Ramos (cell line): ENCODE measurements around the gene TMEFF1.

Experiments
- in situ Hi-C: fragments of 300-500 bp; cut with MboI; formaldehyde crosslinking; loops from one replicate; pipeline ENCODE4 v1.14.3; 2022; ENCODE audit warnings: low sequenced_read_pairs; ENCODE audit not compliant: unreplicated experiment

TMEFF1 gene

DNA sequence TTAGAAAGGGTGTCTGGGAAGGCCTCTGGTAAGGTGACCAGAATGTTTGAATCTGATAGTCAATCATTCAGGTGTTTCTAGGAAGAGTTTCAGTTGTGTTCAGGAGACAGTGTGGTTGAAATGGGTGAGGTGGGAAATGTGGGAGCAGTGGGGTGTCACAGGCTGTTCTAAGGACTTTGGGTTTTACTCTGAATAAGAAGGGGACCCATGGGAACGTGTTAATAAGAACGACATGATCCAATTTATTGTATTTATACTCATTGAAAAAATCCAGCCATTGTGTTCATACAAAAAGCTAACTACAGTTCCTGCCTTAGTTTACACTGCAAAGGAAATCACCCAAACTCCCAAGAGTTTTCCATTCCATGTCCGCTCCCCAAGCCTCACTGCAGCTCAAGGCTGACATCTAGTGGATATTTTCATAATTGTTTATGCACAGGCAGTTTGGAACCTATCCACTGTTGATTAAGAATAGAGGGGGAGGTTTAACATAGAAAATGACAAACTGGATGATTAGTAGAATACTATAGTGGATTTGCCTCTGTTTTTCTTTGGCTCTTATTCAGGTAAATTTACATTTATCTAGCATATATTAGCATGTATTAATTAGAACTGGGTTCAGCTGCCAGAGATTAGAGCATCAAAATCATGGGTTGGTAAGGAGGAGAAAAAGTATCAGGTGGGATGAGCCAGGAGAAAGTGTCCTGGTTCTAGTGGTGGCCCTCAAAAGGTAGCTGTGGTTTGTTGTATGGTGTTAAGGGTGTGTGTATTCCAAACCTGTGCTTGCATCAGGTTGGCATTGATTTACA is 122.6 kb downstream of the TMEFF1 start:
- in situ Hi-C loops: loop anchor here (25.0 kb wide), 1 partner anchor 1408 kb away; no protein-coding TSS in a partner anchor

DNA sequence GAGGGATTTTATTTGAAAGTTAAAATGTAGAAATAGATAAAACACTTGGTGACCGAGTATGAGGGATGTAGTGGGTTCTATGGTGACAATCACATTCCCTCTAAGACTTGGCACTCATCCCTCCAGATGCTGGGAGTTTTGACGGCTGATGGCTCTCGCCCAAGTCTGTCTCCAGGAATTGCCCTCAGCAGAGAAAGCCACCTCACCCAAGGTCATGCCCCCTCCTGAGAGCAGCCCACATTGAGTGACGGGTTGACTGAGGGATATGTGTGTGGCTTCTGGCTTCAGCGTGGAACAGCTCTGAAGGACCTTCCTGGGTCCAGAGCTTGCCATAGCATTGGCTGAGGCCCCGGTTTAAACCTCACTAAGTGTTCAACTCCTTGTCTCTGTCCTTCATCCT is 124.3 kb downstream of the TMEFF1 start:
- in situ Hi-C loops: loop anchor here (25.0 kb wide), 1 partner anchor 1410 kb away; no protein-coding TSS in a partner anchor

DNA sequence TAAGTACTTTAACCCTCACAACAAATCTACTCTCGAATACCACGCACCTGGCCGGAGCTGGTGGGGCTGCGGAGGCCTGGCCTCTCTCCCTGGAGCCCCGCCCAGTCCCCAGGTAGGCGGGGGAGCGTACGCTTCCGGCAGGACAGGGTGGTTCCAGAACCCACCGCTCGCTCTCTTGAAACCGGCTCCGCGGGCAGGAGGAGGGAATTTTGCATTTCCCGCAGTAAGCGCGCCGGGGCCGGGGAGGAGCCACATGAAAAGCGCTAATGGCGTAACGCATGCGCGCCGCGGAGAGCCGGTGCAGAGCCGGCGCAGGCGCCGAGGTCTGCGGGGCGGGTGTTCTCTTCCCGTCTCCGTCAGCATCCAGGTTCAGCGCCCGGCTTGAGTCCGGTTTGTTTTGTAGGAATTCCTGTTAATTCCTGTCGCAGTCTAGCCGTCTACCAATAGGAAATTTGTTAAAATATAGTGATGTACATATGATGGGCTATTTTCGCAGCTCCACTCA is 125.7 kb downstream of the TMEFF1 start:
- in situ Hi-C loops: loop anchor here (25.0 kb wide), 1 partner anchor 1411 kb away; no protein-coding TSS in a partner anchor

DNA sequence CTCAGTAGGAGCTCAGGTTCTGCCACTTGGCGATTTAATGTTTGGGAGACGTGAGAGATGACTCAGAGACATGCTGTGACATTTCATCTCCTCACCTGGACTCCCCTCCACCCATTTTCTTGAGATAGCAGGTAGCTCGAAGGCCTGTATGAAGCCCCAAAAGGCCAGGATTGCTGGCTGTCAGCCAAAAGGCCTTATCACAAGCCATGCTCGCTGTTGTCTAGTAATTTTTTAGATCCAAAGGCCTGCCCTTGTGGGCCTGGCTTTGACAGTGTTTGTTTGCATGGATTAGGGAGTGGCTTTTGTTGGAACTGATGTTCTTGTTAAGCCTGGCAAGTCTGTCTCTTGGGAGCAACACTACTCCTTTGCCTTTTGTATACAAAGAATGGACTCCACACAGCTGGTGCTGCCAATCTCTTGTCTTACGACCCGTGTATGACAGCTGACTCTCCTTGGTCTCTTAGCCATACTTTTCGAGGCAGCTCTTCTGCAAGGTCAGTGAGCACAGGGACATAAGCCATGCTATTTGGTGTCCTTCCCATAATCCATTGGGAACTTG is 127.7 kb downstream of the TMEFF1 start:
- in situ Hi-C loops: no loop called here

DNA sequence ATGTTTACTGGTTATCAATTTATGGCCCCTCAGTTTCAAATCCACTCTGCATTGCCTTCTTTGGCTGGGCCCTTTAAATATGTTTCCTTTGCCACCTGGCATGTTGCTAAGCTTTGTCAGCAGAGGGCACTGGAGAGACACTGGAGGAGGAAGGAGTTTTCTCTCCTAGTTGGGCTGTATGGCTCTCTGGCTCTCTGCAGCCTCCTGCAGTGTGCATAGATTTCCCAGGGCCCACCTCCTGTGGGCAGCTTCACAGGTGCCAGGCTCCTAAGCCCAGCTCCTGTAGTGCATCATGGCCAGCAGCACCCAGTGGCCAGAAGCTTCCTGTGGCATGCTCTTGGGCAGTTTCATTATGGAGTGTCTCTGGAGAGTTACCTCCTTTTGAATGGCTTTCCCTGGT is 128.3 kb downstream of the TMEFF1 start:
- in situ Hi-C loops: no loop called here

DNA sequence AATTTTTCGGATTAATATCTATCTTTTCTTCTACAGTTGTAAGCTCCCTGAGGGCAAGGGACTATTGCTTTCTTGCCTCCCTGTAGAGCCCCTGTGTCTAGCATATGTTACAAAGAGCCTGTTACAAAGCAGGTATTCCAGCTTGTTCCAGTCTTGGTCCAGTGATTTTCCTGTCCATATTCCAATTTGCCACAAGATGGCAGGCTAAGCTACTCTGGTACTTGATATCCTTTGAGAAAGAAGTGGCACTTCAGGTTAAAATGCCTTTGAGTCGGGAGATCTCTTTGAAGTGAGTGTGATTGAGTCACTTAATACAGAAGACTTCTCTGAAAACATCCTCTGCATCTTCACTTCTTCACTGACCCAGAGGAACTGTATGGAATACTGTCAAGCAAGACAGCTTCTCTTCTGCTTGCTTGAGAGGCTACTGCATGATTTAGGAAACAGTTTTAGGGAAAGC is 129.4 kb downstream of the TMEFF1 start:
- in situ Hi-C loops: no loop called here

DNA sequence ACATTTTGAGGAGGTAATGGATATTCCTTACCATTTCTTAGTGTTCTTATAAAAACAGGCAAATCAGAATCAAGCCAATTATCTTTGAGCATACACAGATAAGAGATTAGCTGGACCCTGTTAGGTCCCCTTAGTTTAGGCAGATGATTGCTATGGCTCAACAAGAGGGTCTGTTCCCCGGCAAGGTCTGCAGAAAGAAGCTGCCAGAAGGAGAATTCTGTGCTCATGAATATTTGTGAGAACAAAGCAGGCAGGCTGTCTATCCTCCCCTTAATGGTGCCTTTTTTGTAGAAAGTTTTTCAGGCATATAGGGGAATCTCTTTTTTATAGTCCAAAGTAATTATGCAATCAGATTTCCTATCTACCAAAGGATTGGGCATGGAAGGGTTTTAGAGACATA is 132.5 kb downstream of the TMEFF1 start:
- in situ Hi-C loops: no loop called here

DNA sequence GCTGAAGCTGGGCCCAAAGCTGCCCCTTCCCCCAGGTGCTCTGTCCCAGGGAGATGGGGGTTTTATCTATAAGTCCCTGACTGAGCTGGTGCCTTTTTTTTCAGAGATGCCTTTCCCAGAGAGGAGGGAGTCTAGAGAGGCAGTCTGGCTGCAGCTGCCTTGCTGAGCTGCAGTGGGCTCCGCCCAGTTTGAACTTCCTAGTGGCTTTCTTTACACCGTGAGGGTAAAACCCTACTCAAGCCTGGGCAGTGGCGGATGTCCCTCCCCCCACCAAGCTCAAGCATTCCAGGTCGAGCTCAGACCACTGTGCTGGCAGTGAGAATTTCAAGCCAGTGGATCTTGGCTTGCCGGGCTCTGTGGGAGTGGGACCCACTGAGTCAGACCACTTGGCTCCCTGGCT is 146.2 kb downstream of the TMEFF1 start:
- in situ Hi-C loops: no loop called here

DNA sequence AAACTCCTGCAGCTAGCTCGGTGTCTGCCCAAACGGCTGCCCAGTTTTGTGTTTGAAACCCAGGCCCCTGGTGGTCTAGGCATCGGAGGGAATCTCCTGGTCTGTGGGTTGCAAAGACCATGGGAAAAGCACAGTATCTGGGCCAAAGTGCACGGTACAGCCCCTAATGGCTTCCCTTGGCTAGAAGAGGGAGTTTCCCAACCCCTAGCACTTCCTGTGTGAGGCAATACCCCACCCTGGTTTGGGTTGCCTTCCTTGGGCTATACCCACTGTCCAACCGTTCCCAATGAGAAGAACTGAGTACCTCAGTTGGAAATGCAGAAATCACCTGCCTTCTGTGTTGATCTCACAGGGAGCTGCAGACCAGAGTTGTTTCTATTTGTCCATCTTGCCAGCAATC is 146.7 kb downstream of the TMEFF1 start:
- in situ Hi-C loops: no loop called here

DNA sequence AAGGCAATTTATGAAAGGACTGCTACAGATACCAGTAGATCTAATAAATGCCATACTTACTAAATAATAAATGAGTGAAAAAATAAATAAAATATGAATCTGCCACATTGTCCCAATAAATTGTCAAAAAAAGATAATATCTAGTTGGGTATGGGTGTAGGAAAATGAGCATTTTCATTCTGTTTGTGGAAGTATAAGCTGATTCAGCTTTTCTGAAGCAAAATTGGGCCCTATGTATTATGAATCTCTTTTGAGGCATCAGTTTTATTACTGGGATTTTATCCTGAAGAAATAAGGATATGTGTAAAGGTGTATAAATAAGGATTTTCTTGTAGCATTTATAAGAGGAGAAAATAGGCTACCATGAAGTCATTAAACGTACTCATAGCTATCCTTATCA is 151.0 kb downstream of the TMEFF1 start:
- in situ Hi-C loops: no loop called here

DNA sequence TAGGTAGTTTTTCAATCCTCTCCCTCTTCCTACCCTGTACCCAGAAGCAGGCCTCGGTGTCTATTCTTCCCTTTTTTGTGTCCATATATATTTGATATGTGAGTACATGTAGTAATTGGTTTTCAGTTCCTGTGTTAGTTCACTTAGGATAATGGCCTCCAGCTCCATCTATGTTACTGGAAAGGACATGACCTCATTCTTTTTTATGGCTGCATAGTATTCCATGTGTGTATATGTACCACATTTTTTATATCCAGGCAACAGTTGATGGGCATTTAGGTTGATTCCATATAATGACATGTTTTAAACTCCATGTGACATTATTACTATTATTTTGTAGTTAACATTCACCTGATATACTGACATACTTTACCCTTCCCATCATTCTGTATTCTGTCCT is 154.0 kb downstream of the TMEFF1 start:
- in situ Hi-C loops: no loop called here
